GM06990 (cell line): Measurements from ENCODE around the gene KCNH6.
A peak's percentile ranks its signal among the peaks of the same experiment; 100 is the strongest.

Experiments used
- DNase-seq: peaks from one replicate; pipeline ENCODE4 v3.0.0-alpha.2; 2011; ENCODE audit not compliant: insufficient read length; ENCODE audit errors: extremely low read depth
- H3K27me3 ChIP-seq: replicated peaks from 2 replicates; pipeline ENCODE4 v1.6.0; 2011; ENCODE audit warnings: low read length; ENCODE audit not compliant: control insufficient read depth, insufficient read depth
- H3K36me3 ChIP-seq: 2 replicates; pipeline ENCODE4 v1.5.1; 2011; ENCODE audit warnings: low read length; ENCODE audit not compliant: control insufficient read depth, insufficient read depth
- H3K4me3 ChIP-seq: replicated peaks from 2 replicates; pipeline ENCODE4 v1.5.1; 2011; ENCODE audit warnings: low read depth, mild to moderate bottlenecking, control low read depth, low read length
- CTCF ChIP-seq: IDR thresholded peaks from 2 replicates; pipeline ENCODE4 v1.5.1; 2011; ENCODE audit warnings: low read length, control low read depth, mild to moderate bottlenecking, inconsistent platforms; ENCODE audit not compliant: insufficient read depth, poor library complexity, severe bottlenecking

KCNH6 gene

GRCh38 chr17:63476459-63476853, 46.7 kb upstream of the KCNH6 start:
- no peak for DNase-seq
- no peak for TF ChIP-seq CTCF

GRCh38 chr17:63476854-63477479, 46.2 kb upstream of the KCNH6 start, which contains the start of gene ACE:
TSS of gene ACE (plus strand) at chr17:63477061. CDS start at chr17:63477095, 34 bp downstream.
- Histone ChIP-seq H3K27me3 (peaks cover 3% of the 10 kb centered on the region), H3K36me3 (no peaks in the 10 kb centered on the region), H3K4me3 (peak within 1 kb of the TSS; percentile 44)
- no peak for TF ChIP-seq CTCF
- peak; percentile 39 for DNase-seq

More at GRCh38 chr17:63476459-63476853, 46.7 kb upstream of the KCNH6 start:
- Histone ChIP-seq H3K27me3 (peaks cover 3% of the 10 kb centered on the region), H3K36me3 (no peaks in the 10 kb centered on the region), H3K4me3 (peak overlapping the region; percentile 11)

DNA sequence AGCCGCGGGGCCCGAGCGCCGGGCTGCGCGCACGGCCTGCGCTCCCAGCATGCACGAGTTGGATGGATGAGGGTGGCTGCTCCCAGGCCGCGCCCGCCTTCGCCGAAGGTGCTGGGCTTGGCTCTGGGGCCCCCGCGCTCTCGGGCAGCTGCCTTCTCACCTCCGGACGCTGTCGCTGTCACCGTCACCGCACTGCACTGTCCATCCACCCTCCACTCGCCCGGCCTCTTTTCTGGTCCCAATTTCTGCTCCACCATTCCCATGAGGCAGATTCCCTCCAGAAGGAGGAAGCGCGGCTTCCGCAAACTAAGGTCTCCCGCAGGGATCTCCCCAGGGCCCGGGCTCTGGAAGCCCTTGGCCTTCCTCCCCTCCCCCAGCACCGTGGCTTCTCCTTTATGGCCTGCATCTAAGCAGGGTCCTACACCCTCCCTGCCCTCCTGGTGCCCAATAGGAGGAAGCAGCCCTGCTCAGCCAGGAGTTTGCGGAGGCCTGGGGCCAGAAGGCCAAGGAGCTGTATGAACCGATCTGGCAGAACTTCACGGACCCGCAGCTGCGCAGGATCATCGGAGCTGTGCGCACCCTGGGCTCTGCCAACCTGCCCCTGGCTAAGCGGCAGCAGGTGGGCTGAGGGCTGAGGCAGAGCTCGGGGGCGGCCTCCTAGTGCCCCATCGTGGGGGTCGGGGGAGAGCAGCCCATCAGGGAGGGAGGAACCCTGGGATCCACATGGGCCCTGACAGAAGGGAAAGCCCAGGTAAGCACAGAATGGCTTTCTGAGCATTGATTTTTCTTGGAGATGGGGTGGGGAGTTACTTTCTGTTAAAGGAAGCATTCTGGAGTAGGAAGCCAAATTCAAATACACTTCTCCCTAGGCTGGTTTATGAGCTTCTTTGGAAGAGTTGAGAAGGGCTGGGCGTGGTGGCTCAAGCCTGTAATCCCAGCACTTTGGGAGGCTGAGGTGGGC, 45.4 kb upstream of the KCNH6 start:
- peaks cover 3% of the 10 kb centered on the region for H3K27me3 ChIP-seq
- H3K4me3 ChIP-seq, result peak overlapping the region; percentile 20
- TF ChIP-seq CTCF, result no peak
- no peaks in the 10 kb centered on the region for H3K36me3 ChIP-seq
- DNase-seq, result no peak

GRCh38 chr17:63478814-63479494, 44.2 kb upstream of the KCNH6 start:
- DNase-seq, result peak; percentile 63
- Histone ChIP-seq H3K27me3 (peaks cover 3% of the 10 kb centered on the region), H3K36me3 (no peaks in the 10 kb centered on the region), H3K4me3 (no peak overlapping the region)
- peak; percentile 95 for TF ChIP-seq CTCF

DNA sequence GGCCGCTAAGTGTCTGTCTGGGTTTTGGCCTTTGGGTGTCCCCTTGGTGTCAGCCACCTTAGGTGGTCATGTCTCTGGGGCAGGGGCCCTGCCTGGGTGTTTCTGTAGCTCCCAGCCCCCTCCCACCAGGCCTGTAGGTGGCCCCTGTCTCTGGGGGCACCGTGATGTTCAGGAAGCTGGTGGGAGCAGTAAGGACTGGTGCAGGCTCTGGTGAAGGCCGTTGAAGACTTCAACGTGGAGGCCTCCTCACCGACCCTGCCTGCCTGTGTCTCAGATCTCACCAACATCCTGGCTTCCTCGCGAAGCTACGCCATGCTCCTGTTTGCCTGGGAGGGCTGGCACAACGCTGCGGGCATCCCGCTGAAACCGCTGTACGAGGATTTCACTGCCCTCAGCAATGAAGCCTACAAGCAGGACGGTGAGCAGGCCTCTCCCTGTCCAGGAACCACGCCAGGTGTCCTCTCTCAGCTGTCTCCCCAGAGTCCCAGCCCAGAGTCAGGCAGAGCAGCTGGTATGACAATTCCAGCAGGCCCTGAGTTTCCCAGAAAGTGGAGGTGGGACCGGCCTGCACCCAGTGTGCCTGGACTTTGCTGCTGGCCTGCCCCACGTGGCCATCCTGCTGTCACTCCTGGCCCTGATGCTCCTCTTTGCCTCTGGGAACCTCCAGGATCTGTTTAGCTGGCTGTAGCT, 43.5 kb upstream of the KCNH6 start:
- H3K27me3 ChIP-seq, result peaks cover 3% of the 10 kb centered on the region
- no peaks in the 10 kb centered on the region for H3K36me3 ChIP-seq
- TF ChIP-seq CTCF, result no peak
- H3K4me3 ChIP-seq, result no peak overlapping the region
- DNase-seq, result no peak
